GM18870 (cell line): ENCODE results near the gene STXBP5L.
"Not testable (repeated sequence)": the region's sequence is repeated elsewhere in the genome, so short reads cannot be mapped to it uniquely, and the experiment has no call there.

Experiments used
- ATAC-seq: cut with Tn5 transposase; IDR thresholded peaks from one replicate; pipeline ENCODE4 v1.9.1; 2021; ENCODE audit warnings: moderate library complexity; ENCODE audit not compliant: unreplicated experiment

The STXBP5L gene

GRCh38 chr3:121228971-121229370, 321.0 kb downstream of the STXBP5L start:
- ATAC-seq = no peak

GRCh38 chr3:121230194-121230593, 322.2 kb downstream of the STXBP5L start:
- ATAC-seq = not testable (repeated sequence)

DNA sequence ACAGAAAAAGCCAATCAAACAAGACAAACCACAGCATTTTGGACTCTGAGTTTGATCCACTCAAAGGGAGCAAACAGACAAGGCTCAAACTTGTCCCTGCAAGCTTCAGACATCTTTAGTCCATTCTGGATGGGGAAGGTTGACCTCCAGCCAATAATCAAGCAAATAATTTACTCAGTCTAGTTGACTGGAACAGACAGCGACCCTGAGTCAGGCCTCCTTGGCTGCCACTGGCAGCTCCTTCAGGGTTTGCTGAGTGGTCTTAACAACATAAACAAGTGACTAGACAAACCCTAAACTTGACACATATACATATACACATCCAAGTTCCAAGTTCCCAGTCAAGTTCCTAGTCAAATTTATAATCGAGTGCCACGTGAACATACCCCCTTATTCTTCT, 323.9 kb downstream of the STXBP5L start:
- ATAC-seq = no peak

DNA sequence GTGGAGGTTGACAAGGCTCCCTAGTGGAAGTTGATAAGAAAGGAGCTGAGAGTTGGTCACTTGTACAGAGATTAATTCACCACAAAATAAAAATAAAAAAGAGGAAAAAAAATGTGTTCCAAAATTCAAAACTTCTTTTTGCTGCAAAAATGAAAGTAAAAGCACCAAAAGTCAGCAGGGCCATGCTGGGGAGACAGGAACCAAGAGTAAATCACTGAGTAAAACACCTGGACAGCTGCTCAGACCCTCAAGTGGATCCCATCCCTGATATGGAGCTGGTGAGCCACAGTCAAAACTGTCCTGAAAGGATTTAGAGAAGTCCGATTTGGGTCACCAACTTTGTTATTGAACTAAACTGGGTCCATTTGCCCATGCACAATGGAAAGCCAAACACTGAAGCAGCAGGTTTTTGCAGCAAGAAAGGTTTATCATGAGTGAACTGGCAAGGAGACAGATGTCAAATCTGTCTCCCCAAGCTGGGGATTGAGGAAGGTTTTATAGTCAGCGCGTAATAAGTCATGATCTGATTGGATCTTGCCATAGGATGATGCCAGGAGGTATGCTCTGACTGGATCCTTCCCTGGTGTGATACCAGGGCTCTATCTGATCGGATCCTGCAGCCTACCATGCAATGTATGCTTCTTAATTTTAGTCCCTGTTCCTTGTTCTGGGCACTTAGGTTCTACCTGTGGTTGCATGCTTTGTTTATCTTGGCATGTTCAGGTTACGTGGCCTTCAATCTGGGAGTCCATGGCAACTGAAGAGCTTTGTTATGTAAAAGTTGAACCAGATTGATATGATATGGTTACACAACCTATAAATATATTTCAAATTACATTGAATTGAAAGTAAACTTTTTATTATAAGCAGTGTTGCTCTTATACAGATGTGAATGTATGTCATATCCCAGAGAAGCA, 324.6 kb downstream of the STXBP5L start:
- ATAC-seq = no peak

- no peak for ATAC-seq
Measured at GRCh38 chr3:121243208-121243607, 335.2 kb downstream of the STXBP5L start.

- ATAC-seq = no peak
Measured at GRCh38 chr3:121252676-121253075, 344.7 kb downstream of the STXBP5L start.

- no peak for ATAC-seq
Measured at GRCh38 chr3:121269389-121269788, 361.4 kb downstream of the STXBP5L start.

GRCh38 chr3:121274411-121274810, 366.4 kb downstream of the STXBP5L start:
- ATAC-seq = no peak

- ATAC-seq = no peak
Measured at GRCh38 chr3:121295452-121295851, 387.4 kb downstream of the STXBP5L start.

GRCh38 chr3:121295979-121296378, 388.0 kb downstream of the STXBP5L start:
- no peak for ATAC-seq

DNA sequence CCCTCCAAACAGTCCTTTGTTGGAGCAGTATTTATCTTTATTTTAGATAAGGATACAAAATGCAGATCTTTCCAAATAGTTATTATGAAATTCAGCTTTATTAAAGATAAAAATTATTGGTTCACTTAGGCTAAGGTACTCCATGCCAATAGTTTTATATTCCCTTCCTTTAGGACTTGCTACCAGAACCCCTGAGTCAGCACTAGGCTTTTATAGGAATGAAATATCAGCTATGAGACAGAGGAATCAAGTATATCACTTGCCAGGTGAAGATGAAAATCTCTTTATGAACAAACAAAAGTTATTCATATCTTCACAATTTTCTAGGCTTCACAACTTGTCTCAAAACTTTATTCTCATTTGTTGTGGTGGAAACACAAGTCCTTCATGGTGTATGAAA, 416.3 kb downstream of the STXBP5L start:
- no peak for ATAC-seq

DNA sequence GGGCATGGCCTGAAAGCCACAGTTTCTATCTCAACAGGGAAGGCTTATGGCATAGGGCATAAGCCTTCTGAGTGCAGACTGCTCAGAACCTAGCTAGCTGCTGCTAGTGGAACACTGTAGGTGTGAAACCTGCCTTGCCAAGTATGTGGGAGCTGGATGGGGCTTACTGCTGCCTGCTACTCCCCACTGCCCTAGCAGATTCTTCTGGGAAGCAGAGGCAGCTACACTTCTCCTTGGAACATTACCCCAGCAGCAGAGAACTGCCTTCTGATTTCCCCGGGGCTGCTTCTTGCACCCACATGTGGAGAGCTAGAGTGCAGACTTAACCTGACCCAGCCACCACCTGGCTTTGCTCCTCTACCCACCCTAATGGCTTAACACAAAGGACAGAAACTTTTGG, 422.1 kb downstream of the STXBP5L start:
- ATAC-seq = no peak

DNA sequence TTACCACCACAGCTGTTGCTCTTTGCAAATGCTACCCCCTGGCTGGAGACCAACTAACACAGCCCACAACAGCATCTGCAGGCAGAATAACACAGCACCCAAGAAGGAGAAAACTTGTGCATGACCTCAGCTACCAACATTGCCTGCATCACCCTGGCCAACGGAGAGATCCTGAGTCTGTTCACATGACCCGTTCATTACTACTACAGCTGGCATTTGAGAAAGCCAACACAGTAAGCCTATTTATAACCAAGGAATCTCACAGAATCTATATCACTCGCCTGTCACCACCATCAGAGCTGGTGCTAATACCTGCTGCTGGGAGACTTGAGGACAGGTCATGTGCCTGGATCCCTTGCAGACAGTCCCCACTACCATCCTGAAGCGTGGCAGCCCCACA, 422.6 kb downstream of the STXBP5L start:
- no peak for ATAC-seq

- ATAC-seq = not testable (repeated sequence)
Measured at GRCh38 chr3:121355960-121356359, 448.0 kb downstream of the STXBP5L start.

- ATAC-seq = peak; percentile 85
Measured at GRCh38 chr3:121362035-121362734, 454.2 kb downstream of the STXBP5L start.

GRCh38 chr3:121388308-121388707, 480.3 kb downstream of the STXBP5L start:
- not testable (repeated sequence) for ATAC-seq

GRCh38 chr3:121395967-121396366, 488.0 kb downstream of the STXBP5L start:
- not testable (repeated sequence) for ATAC-seq

DNA sequence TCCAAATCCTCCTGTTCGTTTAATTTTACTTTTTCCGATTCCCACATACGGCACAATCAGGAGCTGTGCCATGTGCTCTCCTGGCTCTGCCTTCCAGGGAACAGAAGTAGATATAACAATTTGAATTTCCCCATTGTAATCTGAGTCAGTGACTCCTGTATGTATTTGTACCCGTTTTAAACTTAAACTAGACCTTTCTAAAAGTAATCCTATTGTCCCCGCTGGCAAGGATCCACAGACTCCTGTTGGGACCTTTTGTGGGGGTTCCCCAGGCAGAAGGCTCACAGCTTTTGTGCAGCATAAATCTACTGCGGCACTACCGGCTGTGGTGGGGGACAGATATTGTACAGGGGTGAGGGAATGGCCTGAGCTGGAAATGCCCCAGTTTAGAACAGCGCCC, 490.0 kb downstream of the STXBP5L start:
- ATAC-seq = not testable (repeated sequence)

DNA sequence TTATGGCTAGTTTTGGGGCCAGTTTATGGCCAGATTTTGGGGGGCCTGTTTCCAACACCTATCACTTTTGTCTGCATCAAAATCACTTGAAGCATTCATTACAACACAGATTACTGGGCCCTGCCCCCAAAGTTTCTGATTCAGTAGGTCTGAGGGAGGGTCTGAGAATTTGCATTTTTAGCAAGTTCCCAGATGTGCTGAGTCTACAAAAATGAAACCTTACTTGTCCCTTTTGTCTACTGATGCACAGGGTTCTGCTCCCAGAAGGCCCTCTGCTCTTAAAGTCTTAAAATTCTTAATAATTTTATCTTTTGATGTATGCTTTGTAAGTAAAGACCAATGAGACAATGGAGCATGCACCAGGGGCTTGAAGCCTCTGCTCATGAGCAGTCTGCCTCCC, 491.8 kb downstream of the STXBP5L start:
- no peak for ATAC-seq

DNA sequence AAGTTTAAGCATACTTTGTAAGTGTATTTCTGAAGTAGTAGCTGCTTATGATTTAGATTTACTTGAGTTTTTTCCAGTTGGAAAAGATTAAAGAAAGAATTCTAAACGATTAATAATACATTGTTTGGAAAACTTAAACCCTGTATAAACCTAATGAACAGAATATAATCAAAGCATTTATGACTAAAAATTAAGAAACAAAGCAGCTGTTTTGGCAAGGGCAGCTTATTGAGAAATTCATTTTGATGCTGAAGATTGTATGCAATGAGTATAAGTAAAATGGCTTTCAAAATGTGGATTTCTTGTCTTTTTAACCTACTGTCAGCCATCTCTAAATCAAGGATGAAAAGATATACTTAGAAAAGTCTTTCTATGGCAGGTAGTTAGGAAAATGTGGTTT, 497.6 kb downstream of the STXBP5L start:
- no peak for ATAC-seq

GRCh38 chr3:121411523-121411922, 503.5 kb downstream of the STXBP5L start:
- ATAC-seq = no peak

DNA sequence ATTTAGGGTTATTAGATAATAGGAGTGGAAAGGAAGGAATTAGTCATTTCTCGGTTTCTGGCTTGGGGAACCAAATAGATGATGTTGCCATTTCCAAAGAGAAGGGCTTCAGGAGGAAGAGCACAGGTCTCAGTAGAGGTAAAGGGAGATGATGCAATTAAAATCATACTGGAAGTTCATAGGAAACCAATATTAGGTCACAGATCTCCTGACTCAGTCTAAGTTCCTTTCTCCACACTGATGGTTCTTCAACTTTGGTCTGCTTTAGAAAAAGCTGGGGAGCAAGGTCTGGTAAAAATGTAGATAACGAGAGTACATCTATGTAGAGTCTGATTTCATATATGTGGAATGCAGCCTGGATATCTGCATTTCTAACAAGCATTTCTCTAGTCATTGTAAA, 506.9 kb downstream of the STXBP5L start:
- no peak for ATAC-seq
